SU-DHL-6 (cell line): ENCODE measurements around the gene TMEM97.

ENCODE experiments used
- CTCF ChIP-seq: fragments of 200-600 bp; sonication (generic); IDR thresholded peaks from one replicate; pipeline ENCODE4 v1.5.1; 2017; ENCODE audit warnings: antibody characterized with exemption, mild to moderate bottlenecking, low read length, moderate library complexity; ENCODE audit not compliant: insufficient read depth, poor library complexity, severe bottlenecking
- EZH2phosphoT487 ChIP-seq: fragments of 200-600 bp; sonication (generic), shearing (Covaris generic); conservative IDR thresholded peaks from 2 replicates; pipeline ENCODE4 v1.6.1; 2018; ENCODE audit warnings: mild to moderate bottlenecking, antibody characterized with exemption, low read length, moderate library complexity, mixed read lengths

- TF ChIP-seq CTCF, result no peak
- no peak for TF ChIP-seq EZH2phosphoT487
These were observed 567 bp downstream of the TMEM97 start for GRCh38 chr17:28319598-28319935.
